Activated CD4-positive, alpha-beta memory T cell treated with anti-CD3 and anti-CD28 coated beads, Interleukin-2, amount 10 ng/mL, durations not matched to agents 7 days and 5 days (primary cell): ENCODE measurements around the gene MACROH2A1. TPM values are rescaled to one million over a fixed set of nuclear protein-coding genes. Genes with fewer than 3 reads are reported as not detected.
A peak's percentile ranks its signal among the peaks of the same experiment; 100 is the strongest.

Experiments
- CTCF ChIA-PET: fragments of 350-600 bp; sonication (Branson Sonifier 250); formaldehyde crosslinking; loops from one replicate; lab custom pipeline; 2021; ENCODE audit warnings: antibody characterized with exemption, inconsistent platforms; lab: Charles Lee
- POLR2A ChIA-PET: fragments of 350-600 bp; sonication (Branson Sonifier 250); formaldehyde crosslinking; loops from one replicate; lab custom pipeline; 2021; ENCODE audit warnings: antibody characterized with exemption; lab: Charles Lee
- DNase-seq: peaks from one replicate; pipeline ENCODE4 v3.0.0-alpha.2; 2020
- H3K27ac Mint-ChIP-seq: one replicate; pipeline ENCODE4 v1.8.0; 2021; ENCODE audit warnings: mild to moderate bottlenecking, mixed read lengths
- H3K27me3 Mint-ChIP-seq: one replicate; pipeline ENCODE4 v1.8.0; 2021; ENCODE audit warnings: mixed read lengths
- H3K36me3 Mint-ChIP-seq: one replicate; pipeline ENCODE4 v1.8.0; 2021; ENCODE audit warnings: low read depth, mixed read lengths
- H3K4me1 Mint-ChIP-seq: one replicate; pipeline ENCODE4 v1.8.0; 2021; ENCODE audit warnings: mixed read lengths
- H3K4me3 Mint-ChIP-seq: one replicate; pipeline ENCODE4 v1.8.0; 2021; ENCODE audit warnings: mild to moderate bottlenecking, mixed read lengths
- H3K9me3 Mint-ChIP-seq: one replicate; pipeline ENCODE4 v1.8.0; 2021; ENCODE audit warnings: mixed read lengths
- total RNA-seq, 2 experiments: library from RNA; stranded (reverse); gene quantifications; one replicate each; pipeline ENCODE4 v1.2.3, GENCODE V29; 2021

MACROH2A1 gene
- total RNA-seq, 2 experiments from 2014 or later = 248 to 263 TPM

DNA sequence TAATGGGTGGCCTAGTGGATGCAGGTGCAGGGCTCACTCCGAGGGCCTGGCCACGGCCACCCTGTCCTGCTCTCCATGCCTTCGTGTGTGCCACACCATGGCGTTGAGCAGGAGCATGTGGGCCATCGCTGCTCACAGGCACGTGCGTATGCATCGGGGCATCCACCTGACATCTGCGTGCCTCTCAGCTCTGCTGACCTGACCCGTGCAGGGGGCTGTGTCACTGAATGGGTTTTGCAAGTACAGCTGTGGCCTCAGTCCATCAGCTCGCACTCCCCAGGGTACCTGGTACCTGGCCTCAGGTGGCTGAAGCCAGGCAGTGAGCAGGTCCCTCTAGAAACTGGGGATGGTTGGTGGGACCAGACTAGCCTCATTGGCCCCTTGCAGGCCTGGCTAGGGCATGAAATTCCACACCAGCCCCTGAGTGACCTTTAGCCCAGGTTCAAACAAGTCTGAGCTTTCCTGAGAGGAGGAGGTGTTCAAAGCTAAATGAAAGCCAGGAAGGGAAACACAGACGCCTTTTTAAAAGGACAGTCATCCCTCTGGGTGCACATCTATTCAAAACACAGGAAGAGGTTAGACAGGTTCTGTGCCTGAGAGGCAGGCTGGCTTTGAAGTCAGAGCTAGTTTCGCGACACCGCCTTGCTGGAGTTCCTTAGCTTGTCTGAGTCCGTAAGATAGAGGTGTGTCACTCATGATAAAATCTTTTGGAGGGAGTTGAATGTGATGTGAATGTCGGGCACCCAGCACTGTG lies 74.0 kb downstream of the MACROH2A1 start:
- H3K27ac Mint-ChIP-seq = peak overlapping the region; percentile 60
- ChIA-PET POLR2A (interaction anchor here (1.0 to 3.2 kb wide), 5 partner anchors 12 to 75 kb away, joined by 3 to 29 read pairs (median 9); partner anchors contain the start of gene MACROH2A1), CTCF (interaction anchor here (0.7 to 1.4 kb wide), 4 partner anchors 10 to 101 kb away, joined by 4 to 8 read pairs (median 4); no protein-coding TSS in a partner anchor)
- peaks cover 4% of the 10 kb centered on the region for H3K36me3 Mint-ChIP-seq
- no peaks in the 10 kb centered on the region for H3K9me3 Mint-ChIP-seq
- no peaks in the 10 kb centered on the region for H3K27me3 Mint-ChIP-seq
- DNase-seq = peak; percentile 48
- peaks cover 14% of the 10 kb centered on the region for H3K4me1 Mint-ChIP-seq
- H3K4me3 Mint-ChIP-seq = no peak overlapping the region

DNA sequence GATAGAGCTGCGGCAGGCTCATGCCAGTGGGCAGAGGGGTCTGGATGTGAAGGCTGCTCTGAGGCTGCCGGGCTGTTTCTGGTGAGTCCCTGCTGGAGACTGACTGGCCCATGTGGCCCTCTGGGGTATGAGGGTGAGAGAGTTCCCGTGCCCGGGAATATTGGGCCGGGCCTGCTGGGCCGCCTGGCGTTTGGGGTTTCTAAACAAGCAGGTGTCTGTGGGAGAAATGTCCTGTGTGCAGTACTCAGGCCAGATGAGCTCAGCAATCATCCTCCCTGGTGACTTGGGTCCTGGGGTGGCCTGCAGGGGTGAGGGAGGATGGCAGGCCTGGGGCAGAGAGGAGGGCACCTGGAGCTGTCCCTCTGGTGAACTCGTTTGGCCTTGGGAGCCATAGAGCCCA lies 74.9 kb downstream of the MACROH2A1 start:
- H3K4me1 Mint-ChIP-seq = peaks cover 14% of the 10 kb centered on the region
- H3K36me3 Mint-ChIP-seq = no peaks in the 10 kb centered on the region
- ChIA-PET POLR2A (interaction anchor here (3.2 kb wide), 1 partner anchor 15 kb away, joined by 29 read pairs; no protein-coding TSS in a partner anchor), CTCF (no interaction called here)
- no peak overlapping the region for H3K27ac Mint-ChIP-seq
- H3K4me3 Mint-ChIP-seq = no peak overlapping the region
- no peaks in the 10 kb centered on the region for H3K27me3 Mint-ChIP-seq
- no peak for DNase-seq
- no peaks in the 10 kb centered on the region for H3K9me3 Mint-ChIP-seq

DNA sequence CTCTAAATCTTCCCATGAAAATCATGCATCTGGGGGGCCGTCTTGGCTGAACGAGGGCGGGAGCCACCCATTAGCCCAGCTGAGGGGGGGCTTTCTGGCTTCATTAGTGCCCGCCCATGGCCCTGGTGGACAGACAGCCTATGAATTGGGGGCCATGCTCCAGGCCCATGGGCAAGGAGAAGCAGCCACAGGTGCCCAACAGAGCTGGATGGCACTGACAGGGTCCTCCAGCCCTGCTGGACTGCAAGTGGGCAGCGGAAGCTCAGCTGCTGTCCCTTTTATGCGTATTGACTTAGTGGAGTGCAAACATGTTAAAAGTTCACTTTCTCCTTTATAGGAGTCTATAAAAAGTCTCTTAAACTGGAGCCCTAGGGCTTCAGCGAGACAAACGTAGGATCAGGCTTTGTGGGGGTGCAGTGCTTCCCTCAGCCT lies 75.3 kb downstream of the MACROH2A1 start:
- no peaks in the 10 kb centered on the region for H3K9me3 Mint-ChIP-seq
- no peak overlapping the region for H3K27ac Mint-ChIP-seq
- CTCF ChIA-PET = interaction anchor here (0.6 kb wide), 1 partner anchor 10 kb away, joined by 3 read pairs; no protein-coding TSS in a partner anchor

DNA sequence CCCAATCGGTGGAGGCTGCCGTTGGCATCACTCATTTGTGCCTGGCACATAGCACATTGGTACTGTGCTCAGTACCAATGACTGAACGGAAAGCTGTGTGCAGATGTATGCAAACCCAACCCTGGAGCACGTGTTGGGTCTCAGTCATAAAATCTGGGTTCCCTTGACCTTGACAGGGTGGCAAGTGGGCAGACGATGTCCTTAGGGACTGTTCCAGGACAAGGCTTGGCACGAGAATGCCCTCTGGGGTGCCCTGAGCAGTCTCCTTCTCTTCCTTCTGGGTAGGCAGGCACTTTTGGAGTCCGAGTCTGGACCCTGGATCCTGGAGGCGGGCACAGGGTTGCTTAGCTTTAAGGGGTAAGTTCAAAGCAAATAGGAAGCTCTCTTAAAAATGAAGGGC lies 75.8 kb downstream of the MACROH2A1 start:
- POLR2A ChIA-PET = interaction anchor here (1.1 to 3.2 kb wide), 3 partner anchors 13 to 75 kb away, joined by 3 to 29 read pairs (median 4); no protein-coding TSS in a partner anchor
- CTCF ChIA-PET = interaction anchor here (0.6 kb wide), 1 partner anchor 10 kb away, joined by 3 read pairs; no protein-coding TSS in a partner anchor

More for the DNA sequence above, 75.3 kb downstream of the MACROH2A1 start:
- H3K4me3 Mint-ChIP-seq = no peak overlapping the region
- no peaks in the 10 kb centered on the region for H3K36me3 Mint-ChIP-seq
- H3K27me3 Mint-ChIP-seq = no peaks in the 10 kb centered on the region
- no peak for DNase-seq
- POLR2A ChIA-PET = interaction anchor here (1.4 to 3.2 kb wide), 2 partner anchors 14 to 74 kb away, joined by 3 to 29 read pairs; no protein-coding TSS in a partner anchor
- H3K4me1 Mint-ChIP-seq = peaks cover 14% of the 10 kb centered on the region

DNA sequence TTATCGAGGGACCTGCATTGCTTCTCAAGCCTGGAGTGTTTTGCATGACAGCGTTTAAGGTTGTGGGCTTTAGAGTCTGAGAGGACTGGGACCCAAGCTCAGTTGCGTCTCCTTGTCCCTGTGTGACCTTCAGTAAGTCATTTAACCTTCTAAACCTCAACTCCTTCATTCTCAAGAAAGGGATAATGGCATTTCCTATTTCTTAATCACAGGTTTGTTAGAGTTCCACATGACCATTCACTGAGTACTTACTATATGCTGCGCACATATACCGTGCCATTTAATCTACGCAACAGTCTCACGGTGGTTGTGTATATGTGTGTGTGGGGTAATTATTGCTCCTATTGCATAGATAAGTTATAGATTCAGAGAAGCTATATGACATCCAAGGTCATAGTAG lies 76.3 kb downstream of the MACROH2A1 start:
- Mint-ChIP-seq H3K36me3 (no peaks in the 10 kb centered on the region), H3K27ac (no peak overlapping the region), H3K4me3 (no peak overlapping the region), H3K9me3 (no peaks in the 10 kb centered on the region), H3K4me1 (peaks cover 14% of the 10 kb centered on the region), H3K27me3 (no peaks in the 10 kb centered on the region)
- DNase-seq = no peak
- ChIA-PET CTCF (interaction anchor here (0.6 kb wide), 1 partner anchor 9 kb away, joined by 3 read pairs; no protein-coding TSS in a partner anchor), POLR2A (interaction anchor here (1.1 to 1.4 kb wide), 2 partner anchors 13 to 75 kb away, joined by 3 to 4 read pairs; no protein-coding TSS in a partner anchor)

More for the DNA sequence above, 75.8 kb downstream of the MACROH2A1 start:
- Mint-ChIP-seq H3K36me3 (no peaks in the 10 kb centered on the region), H3K4me3 (no peak overlapping the region), H3K4me1 (peaks cover 14% of the 10 kb centered on the region), H3K27me3 (no peaks in the 10 kb centered on the region), H3K9me3 (no peaks in the 10 kb centered on the region), H3K27ac (no peak overlapping the region)
- no peak for DNase-seq

DNA sequence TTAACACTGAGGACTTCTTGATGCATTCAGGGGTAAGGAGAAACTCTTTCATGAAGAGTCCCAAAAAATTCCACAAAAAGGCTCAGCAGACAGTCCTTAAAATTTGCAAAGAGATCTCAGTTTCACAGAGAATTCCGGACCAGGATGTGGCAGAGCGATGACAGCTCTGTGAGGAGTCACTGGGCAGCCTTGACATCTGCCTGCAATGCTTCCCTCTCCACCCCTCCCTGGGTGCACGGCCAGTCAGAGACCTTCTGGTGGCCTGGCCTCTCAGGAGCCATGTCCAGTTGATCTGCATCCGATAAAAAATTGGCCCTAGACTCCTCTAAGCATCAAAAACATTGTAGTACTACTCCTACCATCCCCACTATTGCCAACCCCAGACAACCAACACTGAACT lies 76.8 kb downstream of the MACROH2A1 start:
- Mint-ChIP-seq H3K36me3 (no peaks in the 10 kb centered on the region), H3K9me3 (no peaks in the 10 kb centered on the region), H3K27ac (no peak overlapping the region), H3K4me1 (peaks cover 14% of the 10 kb centered on the region), H3K4me3 (no peak overlapping the region), H3K27me3 (no peaks in the 10 kb centered on the region)
- ChIA-PET POLR2A (interaction anchor here (1.1 kb wide), 1 partner anchor 12 kb away, joined by 4 read pairs; no protein-coding TSS in a partner anchor), CTCF (no interaction called here)
- DNase-seq = no peak

DNA sequence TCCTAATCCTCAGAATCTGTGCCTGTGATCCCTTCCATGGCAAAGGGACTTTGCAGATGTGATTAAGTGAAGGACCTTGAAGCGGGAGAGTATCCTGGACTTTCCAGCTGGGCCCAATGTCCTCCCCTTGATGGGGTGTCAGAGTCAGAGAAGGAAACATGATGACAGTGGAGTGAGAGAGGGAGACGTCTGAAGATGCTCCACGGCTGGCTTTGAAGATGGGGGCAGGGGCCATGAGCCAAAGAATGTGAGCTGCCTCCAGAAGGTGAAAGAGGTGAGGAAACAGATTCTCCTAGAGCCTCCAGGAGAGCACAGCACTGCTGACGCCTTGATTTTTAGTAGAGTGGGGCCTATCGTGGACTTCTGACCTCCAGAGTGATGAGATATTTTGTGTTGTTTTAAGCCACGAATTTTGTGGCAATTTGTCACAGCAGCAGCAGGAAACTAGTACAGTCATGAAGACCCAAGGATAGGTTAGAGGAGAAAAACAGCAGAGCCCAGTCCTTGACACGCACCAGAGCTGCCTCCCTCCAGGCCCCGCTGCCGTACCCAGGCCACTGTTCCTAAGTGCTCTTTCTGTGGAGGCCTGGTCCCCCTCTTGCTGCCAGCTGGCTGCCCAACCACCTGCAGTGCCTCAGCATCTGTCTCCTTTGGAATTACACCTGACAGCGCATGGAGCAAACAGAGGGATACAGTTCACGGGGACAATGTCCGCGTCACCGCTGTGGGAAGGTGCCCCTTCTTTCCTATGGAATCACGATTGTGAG lies 78.1 kb downstream of the MACROH2A1 start:
- H3K9me3 Mint-ChIP-seq = no peaks in the 10 kb centered on the region
- no peaks in the 10 kb centered on the region for H3K36me3 Mint-ChIP-seq
- no peaks in the 10 kb centered on the region for H3K27me3 Mint-ChIP-seq
- no peak overlapping the region for H3K4me3 Mint-ChIP-seq
- DNase-seq = no peak
- POLR2A ChIA-PET = no interaction called here
- no peak overlapping the region for H3K27ac Mint-ChIP-seq
- CTCF ChIA-PET = no interaction called here
- H3K4me1 Mint-ChIP-seq = peaks cover 11% of the 10 kb centered on the region

DNA sequence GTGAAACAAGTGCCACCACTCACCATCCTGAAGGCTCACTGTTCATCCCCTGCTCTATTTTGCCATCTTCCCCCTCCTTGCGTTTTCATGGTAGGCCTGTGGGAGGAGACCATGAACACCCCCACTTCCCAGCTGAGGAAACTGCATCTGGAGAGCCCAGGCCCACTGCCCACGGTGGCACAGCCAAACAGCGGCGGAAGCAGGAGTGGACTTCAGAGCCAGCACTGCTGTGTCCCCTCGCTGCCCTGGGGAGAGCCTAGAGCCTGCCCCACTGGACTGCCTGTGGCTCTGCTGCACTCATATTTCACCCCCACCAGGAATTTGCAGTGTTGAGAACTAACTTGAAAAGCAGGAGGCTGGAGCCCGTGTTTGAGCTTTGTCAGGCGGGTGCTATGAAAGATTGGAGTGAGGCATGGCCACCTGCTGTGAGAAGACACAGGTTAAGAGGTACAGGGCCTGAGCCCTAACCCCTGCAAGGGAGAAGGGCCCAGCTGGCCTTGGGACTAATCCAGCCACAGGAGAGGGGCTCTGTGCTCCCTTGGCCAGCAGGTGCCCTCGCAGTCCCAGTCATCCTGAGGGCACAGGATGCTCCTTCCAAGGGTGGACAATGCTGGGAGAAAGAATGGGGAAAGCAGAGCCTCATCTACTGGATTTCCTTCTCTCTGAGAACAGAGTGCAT lies 79.0 kb downstream of the MACROH2A1 start:
- H3K36me3 Mint-ChIP-seq = no peaks in the 10 kb centered on the region
- ChIA-PET CTCF (no interaction called here), POLR2A (no interaction called here)
- H3K27me3 Mint-ChIP-seq = no peaks in the 10 kb centered on the region
- no peaks in the 10 kb centered on the region for H3K9me3 Mint-ChIP-seq
- no peak overlapping the region for H3K4me3 Mint-ChIP-seq
- H3K27ac Mint-ChIP-seq = no peak overlapping the region
- H3K4me1 Mint-ChIP-seq = peaks cover 4% of the 10 kb centered on the region
- DNase-seq = no peak

DNA sequence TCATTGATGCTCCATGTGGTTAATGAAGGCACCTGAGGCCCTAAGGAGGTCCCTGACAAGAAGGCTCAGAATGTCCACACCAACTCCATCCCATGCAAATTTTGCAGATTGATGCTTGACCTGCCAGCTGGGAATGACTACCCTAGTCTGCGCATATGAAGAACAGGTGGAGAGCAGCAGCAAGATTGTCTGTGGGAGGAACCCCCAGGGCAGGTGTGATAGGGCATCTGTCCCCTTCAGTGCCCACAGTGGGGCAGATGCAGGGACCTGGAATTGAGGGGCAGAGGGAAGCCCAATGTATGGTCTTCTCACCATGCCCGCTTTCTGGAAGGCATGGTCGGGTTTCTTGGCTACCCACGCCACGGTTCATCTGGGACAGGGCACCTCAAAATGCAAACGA lies 79.6 kb downstream of the MACROH2A1 start:
- CTCF ChIA-PET = no interaction called here
- H3K4me3 Mint-ChIP-seq = no peak overlapping the region
- H3K27ac Mint-ChIP-seq = no peak overlapping the region
- H3K36me3 Mint-ChIP-seq = peaks cover under 1% of the 10 kb centered on the region
- H3K4me1 Mint-ChIP-seq = peaks cover 5% of the 10 kb centered on the region
- POLR2A ChIA-PET = no interaction called here
- H3K9me3 Mint-ChIP-seq = no peaks in the 10 kb centered on the region
- H3K27me3 Mint-ChIP-seq = no peaks in the 10 kb centered on the region
- DNase-seq = no peak

DNA sequence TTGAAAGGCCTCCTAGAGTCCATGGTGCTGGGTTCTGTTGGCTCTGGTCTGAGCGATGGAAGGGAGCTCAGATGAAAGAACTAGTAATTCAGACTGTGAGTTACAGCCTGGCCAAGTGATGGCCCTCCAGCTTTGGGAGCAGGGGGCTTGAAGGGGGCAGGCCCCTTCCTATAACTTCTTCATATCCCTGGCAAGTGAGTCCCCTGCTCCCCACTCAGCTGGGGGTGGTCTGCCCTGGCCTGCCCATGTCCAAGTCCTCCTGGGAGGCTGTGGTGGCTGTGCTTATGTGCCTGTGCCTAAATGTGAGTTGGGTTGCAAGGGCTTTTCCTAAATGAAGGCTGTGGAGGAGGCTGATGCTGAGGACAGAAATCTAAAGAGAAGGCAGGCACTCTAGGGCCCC lies 80.1 kb downstream of the MACROH2A1 start:
- DNase-seq = no peak
- Mint-ChIP-seq H3K27ac (no peak overlapping the region), H3K4me1 (peaks cover 9% of the 10 kb centered on the region), H3K27me3 (no peaks in the 10 kb centered on the region), H3K36me3 (peaks cover 4% of the 10 kb centered on the region), H3K4me3 (no peak overlapping the region), H3K9me3 (no peaks in the 10 kb centered on the region)
- ChIA-PET CTCF (interaction anchor here (1.2 kb wide), 1 partner anchor 10 kb away, joined by 5 read pairs; no protein-coding TSS in a partner anchor), POLR2A (no interaction called here)

DNA sequence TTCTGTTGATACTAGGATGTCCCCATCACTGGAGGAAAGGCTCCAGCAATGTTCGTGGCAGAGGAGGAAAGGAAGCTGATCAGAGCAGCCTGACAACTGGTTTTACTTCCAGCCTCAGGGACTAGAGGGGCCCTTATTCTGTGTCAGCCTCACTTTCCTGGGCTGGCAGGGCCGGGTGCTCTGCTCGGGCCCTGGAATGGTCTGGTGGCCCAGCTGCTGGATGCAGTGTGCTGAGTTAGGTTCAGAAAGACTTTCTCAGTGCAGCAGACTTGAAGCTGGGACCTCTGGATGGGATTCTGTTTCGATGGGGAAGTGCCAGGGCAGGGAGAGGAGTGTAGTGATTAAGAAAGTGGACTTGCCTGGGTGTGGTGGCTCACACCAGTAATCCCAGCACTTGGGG lies 81.0 kb downstream of the MACROH2A1 start:
- no peak overlapping the region for H3K4me3 Mint-ChIP-seq
- no peak overlapping the region for H3K27ac Mint-ChIP-seq
- ChIA-PET CTCF (interaction anchor here (0.6 to 1.2 kb wide), 2 partner anchors 9 to 1086 kb away, joined by 4 to 5 read pairs; no protein-coding TSS in a partner anchor), POLR2A (no interaction called here)
- peaks cover 4% of the 10 kb centered on the region for H3K36me3 Mint-ChIP-seq
- H3K27me3 Mint-ChIP-seq = no peaks in the 10 kb centered on the region
- DNase-seq = peak; percentile 12
- H3K4me1 Mint-ChIP-seq = peaks cover 18% of the 10 kb centered on the region
- no peaks in the 10 kb centered on the region for H3K9me3 Mint-ChIP-seq

DNA sequence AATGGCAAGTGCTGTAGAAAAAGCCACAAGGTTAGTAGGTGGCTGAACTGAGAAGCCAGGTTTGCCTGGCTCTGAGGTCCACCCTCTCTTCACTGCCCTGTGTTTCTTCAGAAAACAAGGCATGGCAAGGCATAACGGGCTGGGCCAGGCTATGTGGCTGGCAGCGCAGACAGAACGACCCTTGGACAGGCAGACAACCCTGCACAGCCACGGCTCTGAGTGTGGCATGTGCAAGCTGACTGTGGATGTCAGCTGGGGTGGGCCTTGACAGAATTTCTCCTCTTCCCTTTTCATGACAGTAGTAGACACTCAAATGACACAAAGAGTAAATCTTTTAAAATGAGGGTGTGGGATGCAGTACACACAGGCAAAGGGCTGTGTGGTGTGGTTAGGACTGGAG lies 81.7 kb downstream of the MACROH2A1 start:
- Mint-ChIP-seq H3K9me3 (no peaks in the 10 kb centered on the region), H3K4me1 (peaks cover 24% of the 10 kb centered on the region), H3K36me3 (peaks cover 4% of the 10 kb centered on the region), H3K4me3 (no peak overlapping the region), H3K27ac (no peak overlapping the region), H3K27me3 (no peaks in the 10 kb centered on the region)
- POLR2A ChIA-PET = no interaction called here
- CTCF ChIA-PET = no interaction called here
- peak; percentile 9 for DNase-seq
